Stimulated activated CD4-positive, alpha-beta T cell treated with anti-CD3 and anti-CD28 coated beads, Interleukin-4, amount 100 ng/mL, for 1 hour (primary cell): ENCODE results near the gene PPM1J.
A peak's percentile ranks its signal among the peaks of the same experiment; 100 is the strongest.
"Not testable (repeated sequence)": the region's sequence is repeated elsewhere in the genome, so short reads cannot be mapped to it uniquely, and the experiment has no call there.

Experiments used
- DNase-seq: peaks from one replicate; pipeline ENCODE4 v3.0.0-alpha.2; 2020

The PPM1J gene

DNA sequence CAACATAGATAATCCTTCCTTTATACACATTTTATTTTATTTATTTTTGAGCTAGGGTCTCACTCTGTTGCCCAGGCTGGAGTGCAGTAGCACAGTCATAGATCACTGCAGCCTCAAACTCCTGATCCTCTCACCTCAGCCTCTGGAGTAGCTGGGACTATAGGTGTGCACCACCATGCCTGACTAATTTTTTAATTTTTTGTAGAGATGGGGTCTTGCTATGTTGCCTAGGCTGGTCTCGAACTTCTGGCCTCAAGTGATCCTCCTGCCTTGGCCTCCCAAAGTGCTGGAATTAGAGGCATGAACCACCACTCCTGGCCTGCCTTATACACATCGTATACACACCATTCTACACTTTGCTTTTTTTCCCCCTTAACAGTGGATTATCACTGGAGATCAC lies 6.2 kb upstream of the PPM1J start:
- not testable (repeated sequence) for DNase-seq

- DNase-seq: no peak
Measured at GRCh38 chr1:112720800-112721199, 5.7 kb upstream of the PPM1J start.

DNA sequence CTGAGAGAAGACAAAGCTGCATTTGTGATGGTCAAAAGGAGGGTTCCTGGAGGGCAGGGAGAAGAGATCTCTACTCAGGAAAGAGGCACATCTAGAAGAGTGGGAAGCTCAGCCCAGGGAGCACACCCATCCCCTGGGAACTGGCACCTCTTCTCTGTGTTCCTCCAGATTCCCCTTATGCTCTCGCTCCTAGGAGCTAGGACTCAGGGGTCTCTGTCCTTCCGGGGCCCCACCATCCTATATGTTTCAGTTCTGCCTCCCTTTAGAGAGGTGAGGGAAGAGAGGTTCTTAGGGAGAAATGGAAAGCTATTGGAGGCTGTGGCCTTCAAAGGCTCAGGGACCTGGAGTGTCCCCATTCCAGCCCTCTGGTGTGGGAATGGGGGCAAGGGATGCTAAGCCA lies 4.6 kb upstream of the PPM1J start:
- no peak for DNase-seq

GRCh38 chr1:112718691-112719418 lies 3.7 kb upstream of the PPM1J start:
- DNase-seq: peak; percentile 82

DNA sequence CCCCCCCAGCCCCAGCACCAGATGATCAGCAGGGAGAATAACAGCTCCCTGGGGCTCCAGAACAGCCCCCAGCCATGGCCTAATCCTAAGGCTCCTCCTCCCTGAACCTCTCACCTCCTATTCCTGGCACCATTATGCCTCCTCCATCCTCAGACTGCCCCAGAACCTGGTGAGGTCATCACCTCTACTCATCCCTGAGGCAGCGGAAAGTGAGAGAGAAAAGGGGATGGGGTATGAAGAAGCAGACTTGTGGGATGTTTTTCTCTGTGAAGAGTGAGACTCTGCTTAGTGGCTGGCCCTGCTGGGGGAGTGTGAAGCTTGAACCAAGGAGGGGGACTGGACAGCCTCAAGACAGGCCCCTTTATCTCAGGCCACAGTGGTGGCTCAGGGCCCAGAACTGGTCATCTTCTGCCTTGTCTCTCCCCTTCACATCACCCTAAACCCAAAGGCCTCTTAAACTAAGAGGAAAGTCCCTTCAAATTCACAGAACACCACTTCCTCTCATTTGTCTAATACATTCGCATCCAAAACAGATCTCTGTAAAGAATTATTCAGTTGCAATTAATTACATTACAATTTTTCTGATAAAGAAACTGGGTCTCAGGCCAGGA lies 2.2 kb upstream of the PPM1J start:
- no peak for DNase-seq

GRCh38 chr1:112716133-112716720 lies 1.1 kb upstream of the PPM1J start:
- DNase-seq: peak; percentile 79

- DNase-seq: peak; percentile 19
Measured at GRCh38 chr1:112714313-112715263, 544 bp downstream of the PPM1J start.

GRCh38 chr1:112713466-112714312 lies 1.4 kb downstream of the PPM1J start:
- no peak for DNase-seq

GRCh38 chr1:112712701-112713128 lies 2.4 kb downstream of the PPM1J start:
- no peak for DNase-seq

GRCh38 chr1:112712191-112712590 lies 2.9 kb downstream of the PPM1J start:
- no peak for DNase-seq

DNA sequence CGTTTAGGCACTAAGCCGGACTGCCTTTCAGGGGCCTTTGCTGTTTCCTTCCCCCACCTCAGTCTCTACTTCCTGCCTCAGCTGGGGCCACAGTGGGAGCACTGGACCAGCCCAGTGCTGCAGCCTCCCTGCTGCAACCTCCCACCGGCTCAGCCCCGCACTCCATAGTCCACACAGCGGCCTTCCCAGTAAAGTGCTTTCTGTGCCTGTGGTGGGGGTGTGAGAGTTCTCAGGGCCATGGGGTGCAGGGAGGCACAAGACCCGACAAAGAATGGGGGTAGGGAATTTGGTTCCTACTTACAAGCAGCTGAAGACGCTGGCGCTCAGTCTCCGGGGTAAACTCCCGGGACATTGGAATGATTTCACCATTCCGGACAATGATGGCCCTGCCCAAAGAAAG lies 3.5 kb downstream of the PPM1J start:
- DNase-seq: no peak

- no peak for DNase-seq
Measured at GRCh38 chr1:112711041-112711440, 4.1 kb downstream of the PPM1J start.

- DNase-seq: no peak
Measured at GRCh38 chr1:112710586-112710985, 4.5 kb downstream of the PPM1J start.

GRCh38 chr1:112710159-112710558 lies 5.0 kb downstream of the PPM1J start:
- no peak for DNase-seq

DNA sequence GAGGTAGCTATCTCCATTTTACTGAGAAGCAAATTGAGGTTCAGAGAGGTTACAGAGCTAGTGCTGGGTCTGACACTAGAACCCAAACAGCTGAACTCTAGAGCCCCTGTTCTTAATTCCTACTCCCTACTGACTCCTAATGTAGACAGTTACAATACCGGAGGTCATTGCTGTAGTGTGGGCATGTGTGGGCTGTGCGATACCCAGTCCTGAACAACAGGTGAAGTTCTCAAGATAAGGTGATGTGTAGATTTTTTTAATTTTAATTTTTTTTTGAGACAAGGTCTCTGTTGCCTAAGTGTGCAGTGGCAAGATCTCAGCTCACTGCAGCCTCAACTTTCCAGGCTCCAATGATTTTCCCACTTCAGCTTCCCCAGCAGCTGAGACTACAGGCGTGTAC lies 6.6 kb downstream of the PPM1J start:
- no peak for DNase-seq

DNA sequence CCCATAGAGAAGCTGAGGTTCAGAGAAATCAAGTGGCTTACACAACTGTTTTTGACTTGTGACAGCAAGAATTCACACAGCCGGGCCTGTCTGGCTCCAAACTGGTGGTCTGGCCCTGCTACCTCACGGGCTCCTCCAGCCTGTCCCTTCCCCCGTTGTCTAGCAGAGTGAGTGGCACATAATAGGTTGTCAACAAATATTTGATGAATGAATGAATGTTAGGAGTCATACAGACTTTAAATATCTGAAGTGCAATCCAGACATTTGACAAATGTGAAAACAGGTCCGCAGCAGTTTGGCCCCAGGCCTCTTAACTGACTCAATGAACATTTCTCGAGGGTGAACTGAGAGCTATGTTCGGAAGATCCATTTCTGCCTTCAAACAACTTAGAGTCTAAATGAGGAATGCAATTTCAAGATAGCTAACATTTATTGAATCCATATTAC lies 7.1 kb downstream of the PPM1J start:
- DNase-seq: no peak

GRCh38 chr1:112707221-112708001 lies 7.7 kb downstream of the PPM1J start:
- DNase-seq: peak; percentile 63

- peak; percentile 35 for DNase-seq
Measured at GRCh38 chr1:112706505-112707220, 8.5 kb downstream of the PPM1J start, which contains the start of gene RHOC. RHOC (minus strand) TSS chr1:112707127; CDS start chr1:112703799, 3,328 bp downstream.

DNA sequence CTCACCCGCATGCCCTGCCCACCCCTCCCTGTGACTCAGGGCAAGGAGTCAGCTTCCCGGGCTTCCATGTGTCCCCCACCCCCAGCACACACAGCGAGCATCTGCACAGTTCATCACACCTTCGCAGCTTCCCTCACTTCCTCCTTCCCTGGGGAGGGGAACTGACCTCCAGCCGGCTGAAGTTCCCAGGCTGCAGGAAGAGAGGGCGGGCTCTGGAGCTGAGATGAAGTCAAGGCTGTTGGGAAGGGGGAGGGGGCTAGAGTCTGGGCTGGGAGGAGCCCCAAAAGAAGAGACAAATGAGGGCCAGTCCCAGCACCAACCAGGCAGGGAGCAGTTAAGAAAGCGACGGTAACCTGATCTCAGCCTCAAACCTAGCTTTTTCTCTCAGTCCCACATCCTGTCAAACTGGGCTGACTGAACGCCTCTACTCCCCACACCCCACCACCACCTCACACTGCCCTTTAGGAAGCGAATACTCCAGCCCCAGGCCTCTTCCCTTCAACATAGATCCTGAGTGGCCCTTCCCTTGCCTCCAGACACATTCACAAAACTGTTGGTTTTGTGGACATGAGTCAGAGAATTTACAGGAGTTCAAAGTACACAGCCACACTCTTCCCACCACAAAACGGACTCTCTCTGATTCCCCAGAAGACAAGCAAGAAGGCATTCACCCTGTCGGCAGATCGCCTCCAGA lies 10.1 kb downstream of the PPM1J start:
- no peak for DNase-seq
